ACC112 (cell line): ENCODE measurements around the gene GNLY.
"Not testable (repeated sequence)": the region's sequence is repeated elsewhere in the genome, so short reads cannot be mapped to it uniquely, and the experiment has no call there.

Experiments
- H2AFZ ChIP-seq: fragments of 200-600 bp; sonication (generic); one replicate; pipeline ENCODE4 v1.6.0; 2017; ENCODE audit warnings: antibody characterized with exemption, low read length; ENCODE audit not compliant: unreplicated experiment
- H3K27ac ChIP-seq: fragments of 200-600 bp; sonication (generic); 2 replicates; pipeline ENCODE4 v1.5.1; 2014; ENCODE audit warnings: low read depth, mild to moderate bottlenecking, antibody characterized with exemption, low read length, moderate library complexity
- H3K27me3 ChIP-seq: fragments of 200-600 bp; sonication (generic); 2 replicates; pipeline ENCODE4 v1.6.1; 2014; ENCODE audit warnings: mild to moderate bottlenecking, antibody characterized with exemption, low read length, moderate library complexity, mixed read lengths; ENCODE audit not compliant: insufficient read depth
- H3K36me3 ChIP-seq: fragments of 200-600 bp; sonication (generic); 2 replicates; pipeline ENCODE4 v1.6.1; 2016; ENCODE audit warnings: mild to moderate bottlenecking, antibody characterized with exemption, low read length, moderate library complexity, mixed read lengths; ENCODE audit not compliant: insufficient read depth
- H3K4me1 ChIP-seq: fragments of 200-600 bp; sonication (generic); one replicate; pipeline ENCODE4 v1.6.1; 2016; ENCODE audit warnings: low read length, mixed read lengths; ENCODE audit not compliant: insufficient read depth, unreplicated experiment, control insufficient read depth
- H3K4me3 ChIP-seq: fragments of 200-600 bp; sonication (generic); 2 replicates; pipeline ENCODE4 v1.5.1; 2014; ENCODE audit warnings: mild to moderate bottlenecking, low read depth, low read length
- H3K79me2 ChIP-seq: fragments of 200-600 bp; sonication (generic); one replicate; pipeline ENCODE4 v1.6.0; 2016; ENCODE audit warnings: low read length; ENCODE audit not compliant: control insufficient read depth, unreplicated experiment, insufficient read depth

GNLY gene

DNA sequence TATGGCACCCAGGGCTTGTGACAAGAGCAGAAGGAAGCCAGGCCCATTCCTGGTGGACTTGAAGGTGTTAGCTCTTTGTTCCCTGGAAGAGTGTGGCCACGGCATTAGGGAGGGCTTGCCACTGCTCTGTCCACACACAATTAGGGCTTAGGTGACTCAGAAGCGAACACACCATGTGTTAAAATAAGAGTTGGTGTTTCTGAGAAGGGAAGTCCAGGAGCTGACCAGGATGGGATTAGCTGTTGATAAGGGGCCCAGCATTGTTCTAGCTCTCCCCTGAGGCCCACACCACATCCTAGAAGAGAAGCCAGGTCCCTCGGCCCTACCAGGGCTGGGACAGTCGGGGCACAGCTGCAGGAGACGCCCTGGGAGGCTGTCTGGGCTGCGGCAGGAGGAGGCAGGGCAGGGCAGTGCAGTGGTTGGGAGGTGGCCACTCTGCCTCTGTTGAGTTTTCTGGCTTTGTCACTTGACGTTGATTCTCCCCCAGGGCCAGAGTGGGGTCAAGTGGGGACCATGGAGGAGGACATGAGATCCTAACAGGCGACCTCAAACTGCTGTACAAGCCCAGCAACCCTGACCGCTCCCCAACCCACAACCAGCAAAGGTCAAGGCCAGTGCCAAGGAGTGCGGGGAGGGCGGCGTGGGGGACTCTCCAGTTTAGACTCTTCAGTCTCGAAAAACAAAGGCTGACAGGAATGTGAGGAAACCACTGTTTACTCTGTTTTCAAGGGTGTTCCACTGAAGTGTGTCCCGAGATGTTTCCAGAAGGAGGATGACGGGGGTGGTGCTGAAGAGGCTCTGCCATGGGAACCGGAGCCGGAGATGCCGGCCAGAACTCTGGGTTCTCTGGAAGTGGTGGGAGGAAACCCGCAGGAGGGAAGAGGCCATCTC is 16.8 kb downstream of the GNLY start:
- Histone ChIP-seq H3K27me3 (no peaks in the 10 kb centered on the region), H3K4me3 (no peak overlapping the region), H3K4me1 (peaks cover 41% of the 10 kb centered on the region), H3K79me2 (no peaks in the 10 kb centered on the region), H3K27ac (no peak overlapping the region), H2AFZ (no peak overlapping the region), H3K36me3 (no peaks in the 10 kb centered on the region)

DNA sequence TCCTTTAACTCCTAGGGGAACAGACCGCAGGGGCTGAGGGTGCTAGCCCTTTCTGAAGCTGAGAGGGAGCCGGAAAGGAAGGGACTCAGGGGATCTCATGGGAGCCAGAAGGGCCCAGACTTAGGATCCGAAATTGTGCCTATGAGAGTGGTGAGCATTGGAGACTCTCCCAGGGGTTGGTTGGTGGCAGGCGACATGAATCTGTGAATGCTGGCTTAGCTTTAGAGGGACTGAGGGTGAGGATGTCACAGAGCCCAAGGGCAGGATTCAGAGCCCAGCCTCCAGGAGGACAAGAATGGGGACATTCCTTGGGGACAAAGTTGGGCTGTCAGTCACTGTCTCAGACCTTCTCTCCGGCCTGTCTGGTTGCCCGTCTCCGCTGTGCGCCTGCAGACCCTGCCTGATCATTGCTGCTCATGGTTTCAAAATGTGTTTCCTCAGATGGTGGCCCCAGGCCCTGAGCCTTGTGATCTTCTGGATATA is 17.5 kb downstream of the GNLY start:
- Histone ChIP-seq H3K36me3 (no peaks in the 10 kb centered on the region), H3K79me2 (no peaks in the 10 kb centered on the region), H2AFZ (no peak overlapping the region), H3K27me3 (no peaks in the 10 kb centered on the region), H3K27ac (no peak overlapping the region), H3K4me3 (no peak overlapping the region), H3K4me1 (peaks cover 35% of the 10 kb centered on the region)

DNA sequence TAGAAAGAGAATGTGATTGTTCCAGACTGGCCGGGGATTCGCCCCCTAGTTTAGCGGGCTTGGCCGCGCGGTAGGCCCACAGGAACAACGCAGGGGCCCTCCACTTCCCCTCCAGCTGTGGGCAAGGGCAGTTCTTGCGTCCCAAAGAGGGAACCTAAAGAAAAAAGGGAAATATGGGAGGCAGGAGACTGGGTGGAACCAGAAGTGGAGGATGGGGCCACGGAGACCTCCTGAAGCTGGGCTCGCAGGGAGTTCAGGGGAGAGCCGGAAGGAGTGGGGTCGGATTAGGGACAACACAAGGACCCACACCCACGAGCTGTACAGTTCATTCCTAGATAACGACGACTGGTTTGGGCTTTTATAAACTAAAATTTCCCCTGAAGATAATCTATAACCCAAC is 18.2 kb downstream of the GNLY start:
- Histone ChIP-seq H3K36me3 (no peaks in the 10 kb centered on the region), H3K4me1 (peaks cover 30% of the 10 kb centered on the region), H3K4me3 (no peak overlapping the region), H3K27ac (peak overlapping the region; percentile 74; the same call in 1 of the 2 replicates), H3K27me3 (no peaks in the 10 kb centered on the region), H3K79me2 (no peaks in the 10 kb centered on the region), H2AFZ (no peak overlapping the region)

DNA sequence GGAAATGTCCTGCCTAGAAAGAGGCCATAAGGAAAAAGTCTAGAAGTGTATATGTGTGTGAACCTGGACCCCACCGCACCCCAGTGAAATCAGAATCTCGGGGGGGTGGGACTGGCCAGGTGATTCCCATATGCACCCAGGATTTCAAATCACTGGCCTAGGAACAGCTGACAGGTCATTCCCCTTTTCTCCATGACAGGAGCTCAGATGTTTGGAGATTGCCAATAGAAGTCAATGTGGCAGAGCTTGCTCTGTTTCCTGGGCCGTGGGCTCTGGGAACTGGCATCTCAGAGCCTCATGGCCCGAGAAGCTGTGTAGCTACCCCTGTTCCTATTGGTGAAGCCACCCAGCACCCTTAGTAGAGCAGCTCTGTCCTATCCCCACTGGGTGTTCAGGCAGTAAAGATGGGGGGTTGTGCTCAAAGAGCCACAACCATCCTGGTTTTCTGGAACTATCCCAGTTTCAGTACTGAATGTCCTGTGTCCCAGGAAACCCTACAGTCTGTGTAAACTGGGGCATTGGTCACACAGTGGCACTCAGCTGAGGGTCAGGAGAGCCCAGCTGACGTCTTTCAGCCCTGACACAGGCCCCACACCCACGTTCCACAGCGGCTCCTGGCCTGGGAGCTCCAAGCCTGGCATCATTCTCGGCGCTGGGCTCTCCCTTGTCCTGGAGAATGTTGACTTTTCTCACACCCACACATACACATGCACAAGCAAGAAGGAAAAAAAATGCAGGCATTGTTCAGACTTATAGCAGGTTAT is 18.9 kb downstream of the GNLY start:
- H3K27ac ChIP-seq, result peak overlapping the region; percentile 74
- H3K4me1 ChIP-seq, result peaks cover 30% of the 10 kb centered on the region
- no peaks in the 10 kb centered on the region for H3K36me3 ChIP-seq
- no peak overlapping the region for H2AFZ ChIP-seq
- no peaks in the 10 kb centered on the region for H3K79me2 ChIP-seq
- no peaks in the 10 kb centered on the region for H3K27me3 ChIP-seq
- H3K4me3 ChIP-seq, result no peak overlapping the region

DNA sequence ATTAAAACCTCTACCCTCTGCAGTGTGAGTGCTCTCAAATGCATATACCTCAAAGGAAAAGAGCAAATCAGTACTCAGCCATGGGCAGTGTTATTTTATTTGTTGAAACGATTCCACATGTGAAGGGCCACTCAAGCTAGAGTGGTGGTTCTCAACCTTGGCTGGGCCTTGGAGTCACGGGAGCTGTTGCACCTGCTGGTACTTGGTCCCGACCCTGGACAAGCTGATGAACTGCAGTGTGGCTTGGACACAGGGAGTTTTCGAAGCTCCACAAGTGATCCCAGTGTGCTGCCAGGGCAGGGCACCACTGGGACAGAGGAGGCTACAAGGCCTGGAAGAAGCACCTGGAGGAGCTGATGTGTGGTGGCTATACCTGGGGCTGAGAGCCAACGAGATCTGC is 19.7 kb downstream of the GNLY start:
- no peaks in the 10 kb centered on the region for H3K36me3 ChIP-seq
- no peak overlapping the region for H3K4me3 ChIP-seq
- no peaks in the 10 kb centered on the region for H3K79me2 ChIP-seq
- no peak overlapping the region for H2AFZ ChIP-seq
- peak overlapping the region; percentile 40 for H3K27ac ChIP-seq
- H3K4me1 ChIP-seq, result peaks cover 26% of the 10 kb centered on the region
- no peaks in the 10 kb centered on the region for H3K27me3 ChIP-seq

DNA sequence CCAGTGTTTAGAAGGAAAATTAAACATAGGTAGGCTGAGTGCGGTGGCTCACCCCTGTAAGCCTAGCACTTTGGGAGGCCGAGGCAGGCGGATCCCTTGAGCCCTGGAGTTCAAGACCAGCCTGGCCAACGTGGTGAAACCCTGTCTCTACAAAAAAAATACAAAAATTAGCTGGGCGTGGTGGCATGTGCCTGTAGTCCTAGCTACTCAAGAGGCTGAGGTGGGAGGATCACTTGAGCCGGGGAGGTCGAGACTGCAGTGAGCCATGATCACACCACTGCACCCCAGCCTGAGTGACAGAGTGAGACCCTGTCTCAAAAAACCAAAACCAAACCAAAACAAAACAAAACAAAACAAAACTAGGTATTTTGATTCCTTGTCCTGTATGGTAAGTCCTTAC is 20.3 kb downstream of the GNLY start:
- not testable (repeated sequence) for H3K36me3 ChIP-seq, H2AFZ ChIP-seq, H3K4me3 ChIP-seq, H3K27me3 ChIP-seq, H3K27ac ChIP-seq, H3K79me2 ChIP-seq
- peaks cover 20% of the 10 kb centered on the region for H3K4me1 ChIP-seq

DNA sequence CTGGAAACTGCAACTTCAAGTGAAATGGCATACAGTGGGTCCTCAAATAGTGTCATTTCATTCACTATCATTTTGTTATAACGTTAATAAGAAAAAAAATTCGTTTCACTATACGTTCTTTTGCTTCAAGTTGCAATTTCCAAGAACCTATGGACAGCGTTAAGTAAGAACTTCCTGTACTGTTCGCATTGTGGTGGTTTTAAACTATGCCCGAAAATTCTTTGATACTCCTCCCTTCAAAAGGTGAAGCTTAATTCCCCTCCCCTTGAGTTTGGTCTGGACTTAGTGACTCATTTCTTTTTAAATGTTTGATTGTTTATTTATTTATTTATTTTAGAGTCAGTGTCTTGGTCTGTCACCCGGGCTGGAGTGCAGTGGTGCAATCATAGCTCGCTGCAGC is 20.7 kb downstream of the GNLY start:
- no peak overlapping the region for H3K4me3 ChIP-seq
- H3K27ac ChIP-seq, result no peak overlapping the region
- H3K36me3 ChIP-seq, result no peaks in the 10 kb centered on the region
- H3K27me3 ChIP-seq, result no peaks in the 10 kb centered on the region
- H3K4me1 ChIP-seq, result peaks cover 16% of the 10 kb centered on the region
- H3K79me2 ChIP-seq, result no peaks in the 10 kb centered on the region
- no peak overlapping the region for H2AFZ ChIP-seq

DNA sequence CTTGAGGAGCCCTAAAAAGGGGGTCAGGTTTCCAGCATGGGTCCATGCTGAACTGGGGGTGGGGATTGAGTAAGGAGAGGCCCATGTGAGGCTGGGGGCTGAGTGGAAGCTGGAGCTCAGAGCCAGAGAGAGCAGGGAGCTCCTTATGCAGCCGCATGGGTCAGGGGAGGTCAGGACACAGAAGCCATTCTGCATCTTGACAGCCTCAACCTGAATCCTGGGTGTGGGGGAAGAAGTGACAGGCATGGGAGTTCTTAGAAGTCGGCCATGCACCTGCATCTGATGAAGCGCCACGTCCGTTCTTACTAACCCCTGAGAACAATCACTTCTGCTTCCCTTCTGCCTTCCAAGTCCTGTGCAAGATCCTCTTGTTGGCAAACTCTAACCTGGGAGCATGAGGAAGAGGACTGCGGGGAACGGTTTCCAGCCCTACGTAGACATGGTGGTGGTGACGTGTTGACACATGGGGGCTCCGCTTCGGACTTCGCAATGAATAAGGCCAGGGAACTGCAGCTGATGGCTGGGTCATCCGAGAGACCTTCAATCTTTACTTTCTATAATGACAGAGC is 22.3 kb downstream of the GNLY start:
- H3K36me3 ChIP-seq, result no peaks in the 10 kb centered on the region
- no peak overlapping the region for H3K27ac ChIP-seq
- no peaks in the 10 kb centered on the region for H3K79me2 ChIP-seq
- no peak overlapping the region for H3K4me3 ChIP-seq
- H3K4me1 ChIP-seq, result peaks cover 14% of the 10 kb centered on the region
- H3K27me3 ChIP-seq, result no peaks in the 10 kb centered on the region
- no peak overlapping the region for H2AFZ ChIP-seq

DNA sequence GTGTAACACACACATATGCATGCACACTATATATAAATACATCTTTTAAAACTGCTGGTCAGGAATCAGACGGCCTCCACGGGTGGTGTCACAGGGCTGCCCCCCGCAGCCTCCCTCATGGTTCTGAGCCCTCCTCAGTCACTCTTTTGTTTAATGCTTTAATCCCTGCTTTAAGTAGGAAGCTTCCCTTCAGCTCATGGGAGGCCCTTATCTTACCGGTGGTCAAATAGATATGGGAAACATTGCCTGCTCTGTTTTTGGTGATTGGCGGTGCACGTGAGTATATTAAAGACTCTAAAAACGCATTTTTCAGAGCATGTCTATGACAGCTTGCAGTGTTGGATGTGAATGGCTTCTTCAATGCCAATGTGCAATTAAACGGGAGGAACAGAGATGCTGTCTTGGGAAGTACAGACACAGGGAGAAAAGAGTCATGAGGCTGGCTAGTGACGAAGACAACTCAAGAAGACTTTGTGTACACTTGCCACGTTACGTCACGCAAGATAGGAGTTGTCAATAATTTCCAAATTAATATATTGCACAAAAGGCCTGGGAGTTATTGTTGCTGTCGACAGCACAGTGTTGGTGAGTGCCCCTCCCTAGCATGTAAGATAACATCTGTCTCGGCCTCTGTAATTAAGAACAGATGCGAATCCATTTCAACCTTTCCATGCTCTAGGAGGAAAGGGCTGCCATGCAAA is 23.3 kb downstream of the GNLY start:
- Histone ChIP-seq H3K4me3 (no peak overlapping the region), H3K27ac (no peak overlapping the region), H2AFZ (no peak overlapping the region), H3K36me3 (no peaks in the 10 kb centered on the region), H3K27me3 (no peaks in the 10 kb centered on the region), H3K4me1 (peaks cover 14% of the 10 kb centered on the region), H3K79me2 (no peaks in the 10 kb centered on the region)

DNA sequence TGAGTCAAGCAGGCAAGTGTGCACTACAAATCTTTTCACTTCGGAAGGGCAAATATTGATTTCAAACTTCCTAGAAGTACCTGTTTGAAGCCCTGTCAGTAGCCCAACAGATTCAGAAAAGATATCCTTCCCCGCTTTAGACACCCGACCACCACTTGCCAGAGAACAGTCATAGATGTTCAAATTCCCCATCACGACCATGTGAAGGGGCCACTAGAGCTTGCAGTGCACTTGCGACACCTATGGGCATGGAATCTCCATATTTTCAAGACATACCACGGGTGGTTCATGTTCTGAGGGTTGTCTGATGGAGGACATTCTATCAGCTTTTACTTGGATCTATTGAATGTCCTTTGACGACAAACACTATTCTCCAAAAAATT is 23.8 kb downstream of the GNLY start:
- H3K4me3 ChIP-seq, result no peak overlapping the region
- H3K4me1 ChIP-seq, result peaks cover 9% of the 10 kb centered on the region
- no peak overlapping the region for H2AFZ ChIP-seq
- no peaks in the 10 kb centered on the region for H3K36me3 ChIP-seq
- no peak overlapping the region for H3K27ac ChIP-seq
- no peaks in the 10 kb centered on the region for H3K27me3 ChIP-seq
- H3K79me2 ChIP-seq, result no peaks in the 10 kb centered on the region
